Mesodermal cell (in vitro differentiated cells): ENCODE results near the gene TP53BP2.
"Not testable (repeated sequence)": the region's sequence is repeated elsewhere in the genome, so short reads cannot be mapped to it uniquely, and the experiment has no call there.

ENCODE experiments used
- H3K27ac ChIP-seq: 2 replicates; pipeline ENCODE4 v1.7.0; 2013; ENCODE audit warnings: mild to moderate bottlenecking, low read depth, low read length, moderate library complexity; ENCODE audit not compliant: severe bottlenecking
- H3K36me3 ChIP-seq: 2 replicates; pipeline ENCODE4 v1.7.1; 2013; ENCODE audit warnings: mild to moderate bottlenecking, low read length, moderate library complexity; ENCODE audit not compliant: control insufficient read depth, insufficient read depth
- H3K4me1 ChIP-seq: one replicate; pipeline ENCODE4 v1.7.1; 2013; ENCODE audit warnings: mild to moderate bottlenecking, low read length; ENCODE audit not compliant: insufficient read depth, control insufficient read depth, poor library complexity, severe bottlenecking
- H3K4me3 ChIP-seq: 2 replicates; pipeline ENCODE4 v1.7.0; 2013; ENCODE audit warnings: low read length, control low read depth, mild to moderate bottlenecking; ENCODE audit not compliant: insufficient read depth, poor library complexity, severe bottlenecking; ENCODE audit errors: extremely low read depth
- H3K9me3 ChIP-seq: 2 replicates; pipeline ENCODE4 v1.7.1; 2013; ENCODE audit warnings: mild to moderate bottlenecking, low read length, moderate library complexity; ENCODE audit not compliant: control insufficient read depth
- WGBS, 2 experiments: methylation state at CpG; one replicate each; pipeline ENCODE4 v1.1.5; 2013; ENCODE audit warnings: missing lambda C conversion rate in 2 of 2; ENCODE audit not compliant: insufficient coverage in 2 of 2; 5-methylcytosine and 5-hydroxymethylcytosine counted together

TP53BP2 gene

DNA sequence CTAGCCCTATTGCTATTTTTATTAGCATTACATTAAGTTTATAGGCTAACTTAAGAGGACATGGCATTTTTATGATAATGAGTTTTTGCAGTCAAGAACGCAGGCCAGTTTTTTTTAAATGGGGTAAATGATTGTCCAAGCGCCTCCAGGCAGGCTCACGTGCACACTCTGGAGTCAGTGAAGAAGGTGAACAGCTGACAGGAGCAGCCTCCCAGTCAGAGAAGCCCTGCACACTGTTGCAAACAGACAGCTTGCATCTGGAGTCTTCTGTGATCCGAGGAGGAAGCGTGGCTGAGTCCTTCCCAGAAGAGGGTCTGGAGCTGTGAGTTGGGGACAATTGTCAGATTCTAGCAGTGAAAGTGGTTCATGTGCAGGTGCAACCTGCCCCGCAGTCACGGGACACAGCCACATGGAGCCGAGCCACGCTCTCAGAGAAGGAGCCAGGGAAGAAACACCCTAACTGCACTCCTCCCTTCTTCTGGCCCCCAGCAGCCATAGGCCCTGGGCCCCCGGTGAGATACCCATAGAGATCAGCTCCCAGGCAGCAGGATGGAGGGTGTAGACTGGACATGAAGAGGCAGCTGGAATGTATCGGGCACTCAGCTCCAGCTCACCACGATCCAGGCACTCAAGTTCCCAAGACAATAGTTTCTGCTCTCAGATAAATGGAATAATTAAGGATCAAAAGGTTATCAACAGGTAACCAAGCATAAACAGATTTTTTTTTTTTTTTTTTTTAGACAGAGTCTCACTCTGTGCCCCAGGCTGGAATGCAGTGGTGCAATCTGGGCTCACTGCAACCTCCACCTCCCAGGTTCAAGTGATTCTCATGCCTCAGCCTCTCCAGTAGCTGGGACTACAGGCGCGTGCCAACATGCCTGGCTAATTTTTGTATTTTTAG, 107.0 kb downstream of the TP53BP2 start:
- 95 to 98% methylated on average over 6 to 9 of the region's 14 CpGs for WGBS, 2 experiments

DNA sequence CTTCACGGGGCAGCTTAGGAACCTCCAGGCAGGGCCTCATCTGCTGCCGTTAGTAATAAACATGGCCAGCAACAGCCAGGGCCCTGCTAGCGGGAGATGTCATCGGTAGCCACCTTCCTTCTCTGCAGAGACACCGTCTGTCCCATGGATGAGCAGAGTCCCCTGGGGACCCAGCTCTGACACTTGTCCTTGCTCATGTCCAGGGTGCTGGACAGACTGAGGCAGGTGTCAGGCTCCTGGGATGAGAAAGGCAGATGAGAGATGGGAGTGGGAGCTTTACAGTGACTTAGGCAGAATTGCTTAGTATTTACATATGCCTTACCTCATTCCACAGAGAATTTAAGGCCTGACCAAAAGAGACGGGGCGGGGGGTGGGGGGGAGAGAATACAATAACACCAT, 108.4 kb downstream of the TP53BP2 start:
- H3K4me1 ChIP-seq: peaks cover 57% of the 10 kb centered on the region
- H3K36me3 ChIP-seq: peaks cover 69% of the 10 kb centered on the region
- 84 to 90% methylated on average over 2 to 4 of the region's 7 CpGs for WGBS, 2 experiments
- no peaks in the 10 kb centered on the region for H3K9me3 ChIP-seq
- no peak overlapping the region for H3K4me3 ChIP-seq
- peak overlapping the region; percentile 10 for H3K27ac ChIP-seq

More for the DNA sequence above, 107.0 kb downstream of the TP53BP2 start:
- Histone ChIP-seq H3K4me1 (peaks cover 57% of the 10 kb centered on the region), H3K36me3 (peaks cover 65% of the 10 kb centered on the region), H3K27ac (no peak overlapping the region), H3K4me3 (no peak overlapping the region), H3K9me3 (no peaks in the 10 kb centered on the region)

DNA sequence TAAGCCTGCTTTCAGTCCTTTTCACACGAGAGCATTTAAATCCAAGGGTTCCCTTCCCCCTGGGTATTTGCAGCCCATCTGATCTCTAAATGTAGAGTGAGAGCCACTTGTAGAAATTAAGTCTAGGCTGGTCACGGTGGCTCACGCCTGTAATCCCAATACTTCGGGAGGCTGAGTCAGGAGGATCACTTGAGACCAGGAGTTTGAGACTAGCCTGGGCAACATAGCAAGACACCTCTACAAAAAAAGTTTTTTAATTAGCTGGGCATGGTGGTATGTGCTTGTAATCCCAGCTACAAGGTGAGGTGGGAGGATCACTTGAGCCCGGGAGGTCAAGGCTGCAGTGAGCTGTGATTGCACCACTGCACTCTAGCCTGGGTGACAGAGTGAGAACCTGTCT, 109.1 kb downstream of the TP53BP2 start:
- Histone ChIP-seq H3K36me3 (peaks cover 75% of the 10 kb centered on the region), H3K4me1 (peaks cover 60% of the 10 kb centered on the region)
- not testable (repeated sequence) for H3K9me3 ChIP-seq, H3K27ac ChIP-seq, H3K4me3 ChIP-seq
- WGBS, 2 experiments: 100% methylated on average over 4 of the region's 5 CpGs; no CpG with 5 or more reads in 1 of the 2 experiments

DNA sequence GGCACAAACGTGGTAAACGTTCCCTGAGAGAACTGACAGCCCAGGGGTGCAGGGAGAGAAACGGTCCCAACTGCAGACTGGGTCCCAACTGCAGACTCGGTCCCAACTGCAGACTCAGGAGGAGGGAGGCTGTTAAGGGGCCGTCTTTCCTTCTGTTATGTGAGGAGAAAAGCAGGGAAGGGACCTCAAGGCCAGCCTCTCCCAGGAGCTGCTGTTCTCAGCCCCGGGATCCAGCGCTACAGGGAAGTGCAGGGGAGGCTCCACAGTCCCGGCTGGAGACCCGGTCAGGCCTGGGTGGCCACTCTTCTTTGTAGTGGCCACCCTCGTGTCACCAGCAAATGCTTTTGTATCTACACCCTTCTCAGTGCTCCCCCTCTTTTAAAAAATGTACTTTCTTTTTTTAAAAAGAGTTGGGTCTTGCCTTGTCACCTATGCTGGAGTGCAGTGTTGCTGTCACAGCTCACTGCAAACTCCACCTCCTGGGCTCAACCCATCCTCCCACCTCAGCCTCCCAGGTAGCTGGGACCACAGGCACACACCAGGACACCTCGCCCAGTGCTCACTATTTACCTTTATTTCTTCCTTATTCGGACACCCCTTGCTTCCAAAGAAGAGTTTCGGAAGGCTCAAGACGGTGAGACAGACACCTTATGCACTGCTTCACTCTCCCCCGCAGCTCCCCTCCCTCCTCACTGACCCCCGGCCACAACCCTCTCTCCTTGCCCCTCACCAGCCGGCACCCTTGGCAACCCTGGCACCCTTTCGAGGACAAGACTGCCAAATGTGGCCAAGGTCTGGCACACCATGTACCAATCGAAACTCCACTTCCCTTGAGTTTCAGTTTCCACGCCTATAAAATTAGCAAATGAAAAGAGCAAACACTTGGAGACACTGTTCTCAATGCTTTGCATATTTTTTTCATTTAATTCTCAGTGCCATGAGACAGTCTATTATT, 111.6 kb downstream of the TP53BP2 start:
- Histone ChIP-seq H3K4me1 (peaks cover 68% of the 10 kb centered on the region), H3K9me3 (no peaks in the 10 kb centered on the region), H3K27ac (no peak overlapping the region), H3K4me3 (no peak overlapping the region), H3K36me3 (peaks cover 79% of the 10 kb centered on the region)
- 69 to 70% methylated on average over 13 to 18 of the region's 20 CpGs for WGBS, 2 experiments

DNA sequence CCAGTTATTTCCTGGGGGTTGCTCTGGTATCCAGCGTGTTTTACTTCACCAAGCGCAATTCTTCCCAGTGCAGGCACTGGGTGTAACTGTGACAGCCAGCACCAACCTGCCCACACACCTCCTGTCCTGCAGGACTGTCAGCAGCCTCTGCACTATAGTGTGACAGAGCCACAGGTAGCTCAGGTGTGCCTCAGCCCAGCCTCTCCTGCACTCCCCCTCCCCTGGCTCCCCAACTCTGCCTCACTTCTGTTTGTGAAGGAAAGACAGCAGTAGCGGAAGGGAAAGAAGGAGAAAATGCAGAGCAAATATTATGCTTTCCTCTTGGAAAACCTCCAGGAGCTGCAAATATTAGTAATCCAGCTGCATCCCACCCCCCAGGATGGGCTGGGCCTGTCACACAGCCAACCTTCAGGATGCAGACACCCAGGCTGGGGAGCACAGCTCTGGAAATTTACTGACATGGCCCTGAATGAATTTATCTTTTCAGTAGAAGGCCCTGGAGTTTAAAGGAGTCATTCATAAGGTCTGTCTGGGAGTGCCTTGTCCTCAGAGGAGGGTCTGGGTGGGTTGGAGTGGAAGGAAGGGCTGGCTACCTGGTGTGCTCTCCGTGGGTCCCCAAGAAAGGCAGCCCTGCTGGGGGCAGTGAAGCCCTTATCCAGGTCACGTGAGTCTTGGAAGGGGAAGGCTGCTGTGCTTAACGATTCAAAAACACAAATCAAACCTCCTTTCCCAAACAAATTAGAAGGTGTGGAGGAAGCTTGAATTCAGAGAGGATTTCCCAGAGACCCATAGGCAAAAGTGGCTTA, 112.6 kb downstream of the TP53BP2 start:
- H3K9me3 ChIP-seq: no peaks in the 10 kb centered on the region
- 52 to 97% methylated on average over 2 to 3 of the region's 6 CpGs for WGBS, 2 experiments
- H3K4me3 ChIP-seq: no peak overlapping the region
- H3K36me3 ChIP-seq: peaks cover 79% of the 10 kb centered on the region
- H3K4me1 ChIP-seq: peaks cover 69% of the 10 kb centered on the region
- H3K27ac ChIP-seq: peak overlapping the region; percentile 57

DNA sequence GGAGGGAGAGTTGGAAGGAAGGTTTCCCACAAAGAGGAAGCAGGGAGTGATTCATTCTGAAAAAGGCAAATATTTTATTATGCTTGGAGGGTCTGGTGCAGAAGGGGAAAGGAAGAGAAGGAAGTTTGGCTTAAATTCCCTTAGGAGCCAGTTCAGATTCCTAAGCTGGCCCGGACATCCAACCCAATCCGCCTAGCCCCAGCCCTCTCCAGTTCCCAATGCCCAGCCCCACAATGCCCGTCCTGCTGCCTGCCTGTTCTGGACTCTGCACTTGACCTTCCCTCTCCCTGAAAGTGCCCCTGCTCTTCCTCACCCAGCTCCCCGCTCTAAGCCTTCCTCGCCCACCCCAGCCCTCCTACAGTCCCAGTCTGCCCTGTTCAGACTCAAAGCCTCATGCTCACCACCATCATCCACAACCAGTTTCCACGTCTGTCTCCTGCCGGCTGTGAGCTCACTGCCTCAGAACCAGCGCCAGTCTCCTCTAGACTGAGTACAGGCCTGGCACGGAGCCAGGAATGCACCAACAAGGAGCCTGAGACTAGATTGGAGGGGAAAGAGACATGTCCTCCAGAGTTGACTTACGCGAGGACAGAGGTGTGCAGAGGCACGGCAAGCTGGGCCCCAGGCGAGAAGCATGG, 114.5 kb downstream of the TP53BP2 start:
- H3K27ac ChIP-seq: peak overlapping the region; percentile 60
- H3K4me1 ChIP-seq: peaks cover 73% of the 10 kb centered on the region
- no peaks in the 10 kb centered on the region for H3K9me3 ChIP-seq
- 94 to 95% methylated on average over 7 to 12 of the region's 13 CpGs for WGBS, 2 experiments
- peaks cover 77% of the 10 kb centered on the region for H3K36me3 ChIP-seq
- H3K4me3 ChIP-seq: no peak overlapping the region

DNA sequence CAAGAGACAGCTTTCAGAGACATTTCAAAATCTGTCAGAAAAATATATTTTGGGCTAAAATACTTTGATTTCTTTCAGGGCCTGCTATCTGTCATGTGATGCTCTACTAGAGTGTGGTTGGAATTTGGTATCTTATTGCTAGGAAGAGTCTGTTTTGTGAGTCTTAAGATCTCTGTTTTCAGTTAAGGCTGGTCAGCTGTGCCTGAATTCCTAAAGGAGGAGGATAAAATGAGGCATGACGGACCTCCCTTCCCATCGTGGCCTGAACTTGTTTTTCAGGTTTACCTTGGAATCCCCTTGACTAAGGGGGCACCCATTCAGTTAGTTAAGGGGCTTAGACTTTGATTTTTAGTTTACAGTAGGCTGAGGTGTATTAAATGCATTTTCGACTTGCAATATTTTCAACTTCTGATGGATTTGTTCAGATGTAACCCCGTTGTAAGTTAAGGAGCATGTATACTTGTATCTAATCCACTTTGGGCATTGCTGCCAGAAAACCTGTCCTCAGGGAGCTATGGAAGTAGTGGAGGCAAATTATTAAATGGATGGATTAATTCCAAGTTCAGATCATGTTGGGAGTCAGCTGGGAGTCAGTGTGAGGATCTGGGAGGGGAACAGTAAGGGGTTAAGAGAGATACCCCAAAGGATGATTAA, 115.1 kb downstream of the TP53BP2 start:
- Histone ChIP-seq H3K27ac (peak overlapping the region; percentile 60), H3K4me3 (no peak overlapping the region), H3K36me3 (peaks cover 71% of the 10 kb centered on the region), H3K4me1 (peaks cover 75% of the 10 kb centered on the region), H3K9me3 (no peaks in the 10 kb centered on the region)
- 69 to 88% methylated on average over 4 of the region's 4 CpGs for WGBS, 2 experiments

DNA sequence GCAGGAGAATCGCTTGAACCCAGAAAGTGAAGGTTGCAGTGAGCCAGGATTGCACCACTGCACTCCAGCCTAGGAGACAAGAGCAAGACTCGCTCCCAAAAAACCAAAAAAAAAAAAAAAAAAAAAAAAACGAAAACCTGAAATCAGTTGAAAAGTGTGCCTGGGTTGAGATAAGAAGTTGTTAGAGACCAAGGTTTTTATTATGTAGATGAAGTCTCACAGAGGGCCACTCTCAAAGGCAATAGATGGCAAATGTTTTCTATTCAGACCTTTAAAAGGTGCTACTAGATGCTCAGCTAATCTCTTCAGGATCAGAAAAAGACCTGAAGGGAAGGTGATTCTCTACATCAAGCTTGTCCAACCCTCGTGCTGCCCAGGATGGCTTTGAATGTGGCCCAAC, 115.8 kb downstream of the TP53BP2 start:
- H3K4me1 ChIP-seq: peaks cover 80% of the 10 kb centered on the region

More for the DNA sequence above, 115.8 kb downstream of the TP53BP2 start:
- H3K9me3 ChIP-seq: no peaks in the 10 kb centered on the region
- 89 to 100% methylated on average over 1 of the region's 4 CpGs for WGBS, 2 experiments
- H3K4me3 ChIP-seq: no peak overlapping the region
- H3K36me3 ChIP-seq: peaks cover 70% of the 10 kb centered on the region
- H3K27ac ChIP-seq: no peak overlapping the region
